22Rv1 (cell line): Measurements from ENCODE around the gene RNF8.

Source experiments
- H3K27ac ChIP-seq: fragments of 450-650 bp; 2 replicates; pipeline ENCODE4 v1.5.1; 2017
- CTCF ChIP-seq: fragments of 450-650 bp; IDR thresholded peaks from 2 replicates; pipeline ENCODE4 v1.5.1; 2017; ENCODE audit warnings: mild to moderate bottlenecking
- ZFX ChIP-seq: fragments of 450-650 bp; IDR thresholded peaks from 2 replicates; pipeline ENCODE4 v1.6.1; 2017; ENCODE audit warnings: antibody characterized with exemption, borderline replicate concordance

The RNF8 gene

GRCh38 chr6:37376078-37376743 lies 22.4 kb downstream of the RNF8 start:
- H3K27ac ChIP-seq: no peak overlapping the region
- TF ChIP-seq CTCF: no peak
- TF ChIP-seq ZFX: no peak

GRCh38 chr6:37381579-37381978 lies 27.8 kb downstream of the RNF8 start:
- TF ChIP-seq ZFX (no peak), CTCF (peak; percentile 84)
- H3K27ac ChIP-seq: no peak overlapping the region

GRCh38 chr6:37382994-37383765 lies 29.4 kb downstream of the RNF8 start:
- TF ChIP-seq ZFX (no peak), CTCF (no peak)

GRCh38 chr6:37388578-37388977 lies 34.8 kb downstream of the RNF8 start:
- no peak overlapping the region for H3K27ac ChIP-seq
- no peak for TF ChIP-seq ZFX
- no peak for TF ChIP-seq CTCF

More at GRCh38 chr6:37382994-37383765, 29.4 kb downstream of the RNF8 start:
- H3K27ac ChIP-seq: no peak overlapping the region

- TF ChIP-seq ZFX: no peak
- no peak for TF ChIP-seq CTCF
- no peak overlapping the region for H3K27ac ChIP-seq
Observed at GRCh38 chr6:37389857-37390256, 36.1 kb downstream of the RNF8 start.

- no peak overlapping the region for H3K27ac ChIP-seq
Observed at GRCh38 chr6:37391120-37391519, 37.3 kb downstream of the RNF8 start.

More at GRCh38 chr6:37391120-37391519, 37.3 kb downstream of the RNF8 start:
- no peak for TF ChIP-seq CTCF
- TF ChIP-seq ZFX: no peak
